Keratinocyte (primary cell): ENCODE data around the gene MSI2. TPM values are rescaled to one million over a fixed set of nuclear protein-coding genes. Genes with fewer than 3 reads are reported as not detected.

Experiments used
- DNase-seq: peaks from one replicate; pipeline ENCODE4 v3.0.0-alpha.2; 2011; ENCODE audit warnings: low read depth, missing footprints, low spot score
- FAIRE-seq: peaks from 2 replicates; lab custom pipeline; 2011; peaks lifted over from hg19 to GRCh38; lab: Jason Lieb, UNC
- H2AFZ ChIP-seq: 2 replicates; pipeline ENCODE4 v1.6.0; 2012; ENCODE audit warnings: low read length, control low read depth, inconsistent platforms; ENCODE audit not compliant: control insufficient read depth
- H3K27ac ChIP-seq: 2 replicates; pipeline ENCODE4 v1.5.1; 2011; ENCODE audit warnings: low read length; ENCODE audit not compliant: control insufficient read depth, insufficient read depth
- H3K27me3 ChIP-seq: 3 replicates; pipeline ENCODE4 v1.6.0; 2011; ENCODE audit warnings: low read length; ENCODE audit not compliant: control insufficient read depth, insufficient read depth; ENCODE audit errors: extremely low read depth
- H3K36me3 ChIP-seq, 2 experiments: 2 replicates in 1 of 2; 3 replicates in 1 of 2; pipeline ENCODE4 v1.5.1; 2011; ENCODE audit warnings: low read length in 2 of 2, mild to moderate bottlenecking in 1 of 2; ENCODE audit not compliant: control insufficient read depth in 2 of 2, insufficient read depth in 2 of 2; ENCODE audit errors: extremely low read depth in 1 of 2
- H3K4me1 ChIP-seq: 3 replicates; pipeline ENCODE4 v1.5.1; 2011; ENCODE audit warnings: low read length; ENCODE audit not compliant: control insufficient read depth, insufficient read depth; ENCODE audit errors: extremely low read depth
- H3K4me2 ChIP-seq: 3 replicates; pipeline ENCODE4 v1.6.0; 2011; ENCODE audit warnings: low read depth, low read length; ENCODE audit not compliant: control insufficient read depth, insufficient read depth; ENCODE audit errors: extremely low read depth
- H3K4me3 ChIP-seq, 3 experiments: fragments of 200-600 bp in 1 of 3; sonication (generic) in 1 of 3; 2 replicates in 2 of 3; 3 replicates in 1 of 3; pipeline ENCODE4 v1.5.1; 2011 to 2016; ENCODE audit warnings: low read length in 3 of 3, mild to moderate bottlenecking in 3 of 3, control low read depth in 2 of 3, inconsistent platforms in 1 of 3, low read depth in 1 of 3, mixed read lengths in 1 of 3, mixed run types in 1 of 3, moderate library complexity in 1 of 3; ENCODE audit not compliant: control insufficient read depth in 2 of 3, insufficient read depth in 2 of 3; ENCODE audit errors: extremely low read depth in 1 of 3
- H3K79me2 ChIP-seq: 2 replicates; pipeline ENCODE4 v1.6.0; 2012; ENCODE audit warnings: low read length; ENCODE audit not compliant: control insufficient read depth, insufficient read depth
- H3K9ac ChIP-seq: 3 replicates; pipeline ENCODE4 v1.6.0; 2011; ENCODE audit warnings: low read length; ENCODE audit not compliant: control insufficient read depth, insufficient read depth; ENCODE audit errors: extremely low read depth
- H3K9me1 ChIP-seq: 3 replicates; pipeline ENCODE4 v1.6.0; 2011; ENCODE audit warnings: low read length; ENCODE audit not compliant: control insufficient read depth, insufficient read depth; ENCODE audit errors: extremely low read depth
- H3K9me3 ChIP-seq: 2 replicates; pipeline ENCODE4 v1.5.1; 2012; ENCODE audit warnings: low read depth, low read length; ENCODE audit not compliant: control insufficient read depth
- H4K20me1 ChIP-seq: 3 replicates; pipeline ENCODE4 v1.6.0; 2011; ENCODE audit warnings: low read length; ENCODE audit not compliant: control insufficient read depth, insufficient read depth; ENCODE audit errors: extremely low read depth
- EZH2 ChIP-seq: IDR thresholded peaks from one replicate; pipeline ENCODE4 v1.6.1; 2012; ENCODE audit warnings: inconsistent platforms, mild to moderate bottlenecking, low read length, moderate library complexity
- dilution Hi-C: fragments of 300-500 bp; cut with MboI; formaldehyde crosslinking; loops from one replicate; pipeline ENCODE4 v1.7.0; 2020; ENCODE audit warnings: low sequenced_read_pairs; ENCODE audit not compliant: extremely low pct_ligation_motif_present
- polyA plus RNA-seq, 5 experiments: library from polyadenylated mRNA; depleted of rRNA in 3 of 5; stranded (reverse) in 3 of 5; stranded (forward) in 1 of 5; unstranded in 1 of 5; fragments of >200 nt; gene quantifications; 1 replicate in 1 of 5; 2 replicates in 3 of 5; 3 replicates in 1 of 5; pipeline versions ENCODE4 v1.2.1 to v1.2.3, GENCODE V29; 2011 to 2012; ENCODE audit warnings: missing spikeins in 2 of 5, low read depth in 1 of 5, low replicate concordance in 1 of 5
- TF ChIP-seq, protein P1 (sequence below), 3 experiments: IDR thresholded peaks in 1 of 3; conservative IDR thresholded peaks in 1 of 3; optimal IDR thresholded peaks in 1 of 3; 2 replicates in 2 of 3; 3 replicates in 1 of 3; pipeline versions ENCODE3 to v1.5.1; 2011; ENCODE audit warnings: low read length in 3 of 3, mild to moderate bottlenecking in 3 of 3, moderate library complexity in 2 of 3, control low read depth in 1 of 3, inconsistent platforms in 1 of 3; ENCODE audit not compliant: insufficient read depth in 2 of 3; ENCODE audit errors: extremely low read depth in 1 of 3

Gene MSI2
- polyA plus RNA-seq, 1 donor (not counting 4 experiments of a cell fraction or from before 2014, with no cell fraction given) = 22.3 TPM

DNA sequence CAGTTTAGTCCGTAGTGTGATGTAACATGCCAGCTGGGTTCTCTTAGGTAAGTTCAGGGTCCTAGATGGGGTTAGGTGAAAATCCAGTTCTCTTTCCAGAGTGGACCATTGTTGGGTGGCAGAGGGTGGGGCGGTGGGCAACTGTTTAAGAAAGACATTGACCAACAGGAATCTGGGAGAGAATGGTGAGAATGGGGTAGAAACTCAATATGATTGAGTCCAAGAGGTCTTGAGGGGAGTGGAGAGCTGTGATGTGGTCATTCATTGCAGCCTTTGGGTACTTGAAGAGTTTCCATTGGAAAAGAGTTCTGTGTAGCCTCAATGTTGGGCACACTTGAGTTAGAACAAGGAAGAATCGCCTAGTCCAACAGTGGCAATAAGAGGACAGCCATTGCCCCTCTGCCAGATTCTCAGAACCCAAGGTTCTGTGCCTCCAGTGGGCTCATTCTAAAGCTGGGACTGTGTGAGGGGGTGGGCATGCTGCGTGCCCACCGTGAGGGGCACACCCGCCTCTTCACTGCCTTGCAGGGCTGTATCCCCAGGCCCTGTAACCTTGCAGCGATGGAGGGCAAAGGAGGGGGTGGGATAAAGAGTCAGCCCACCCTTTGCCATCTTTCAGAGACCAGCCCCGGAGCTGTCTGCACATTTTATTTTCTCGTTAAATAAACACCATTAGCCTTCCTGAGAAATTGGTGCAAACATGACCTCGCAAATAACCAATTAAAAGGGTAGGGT is 280.6 kb downstream of the MSI2 start:
- TF ChIP-seq, protein P1, sequence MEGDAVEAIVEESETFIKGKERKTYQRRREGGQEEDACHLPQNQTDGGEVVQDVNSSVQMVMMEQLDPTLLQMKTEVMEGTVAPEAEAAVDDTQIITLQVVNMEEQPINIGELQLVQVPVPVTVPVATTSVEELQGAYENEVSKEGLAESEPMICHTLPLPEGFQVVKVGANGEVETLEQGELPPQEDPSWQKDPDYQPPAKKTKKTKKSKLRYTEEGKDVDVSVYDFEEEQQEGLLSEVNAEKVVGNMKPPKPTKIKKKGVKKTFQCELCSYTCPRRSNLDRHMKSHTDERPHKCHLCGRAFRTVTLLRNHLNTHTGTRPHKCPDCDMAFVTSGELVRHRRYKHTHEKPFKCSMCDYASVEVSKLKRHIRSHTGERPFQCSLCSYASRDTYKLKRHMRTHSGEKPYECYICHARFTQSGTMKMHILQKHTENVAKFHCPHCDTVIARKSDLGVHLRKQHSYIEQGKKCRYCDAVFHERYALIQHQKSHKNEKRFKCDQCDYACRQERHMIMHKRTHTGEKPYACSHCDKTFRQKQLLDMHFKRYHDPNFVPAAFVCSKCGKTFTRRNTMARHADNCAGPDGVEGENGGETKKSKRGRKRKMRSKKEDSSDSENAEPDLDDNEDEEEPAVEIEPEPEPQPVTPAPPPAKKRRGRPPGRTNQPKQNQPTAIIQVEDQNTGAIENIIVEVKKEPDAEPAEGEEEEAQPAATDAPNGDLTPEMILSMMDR (optimal IDR thresholded peaks at IDR 0.05 in 1 of 3, IDR thresholded peaks at IDR 0.05 in 1 of 3, conservative IDR thresholded peaks at IDR 0.05 in 1 of 3; ENCODE audit: extremely low read depth in 1 of 3, insufficient read depth in 2 of 3, low read length in 3 of 3) = no peak
- no peak for TF ChIP-seq EZH2
- Histone ChIP-seq H4K20me1 (no peaks in the 10 kb centered on the region), H3K9ac (no peak overlapping the region), H3K27ac (no peak overlapping the region), H3K4me1 (peaks cover 8% of the 10 kb centered on the region), H3K27me3 (no peaks in the 10 kb centered on the region), H3K9me1 (no peaks in the 10 kb centered on the region), H2AFZ (no peak overlapping the region), H3K36me3 (no peaks in the 10 kb centered on the region), H3K79me2 (no peaks in the 10 kb centered on the region), H3K4me2 (no peak overlapping the region), H3K4me3 (no peak overlapping the region), H3K9me3 (no peaks in the 10 kb centered on the region)
- DNase-seq = no peak
- dilution Hi-C loops = no loop called here
- no peak for FAIRE-seq

DNA sequence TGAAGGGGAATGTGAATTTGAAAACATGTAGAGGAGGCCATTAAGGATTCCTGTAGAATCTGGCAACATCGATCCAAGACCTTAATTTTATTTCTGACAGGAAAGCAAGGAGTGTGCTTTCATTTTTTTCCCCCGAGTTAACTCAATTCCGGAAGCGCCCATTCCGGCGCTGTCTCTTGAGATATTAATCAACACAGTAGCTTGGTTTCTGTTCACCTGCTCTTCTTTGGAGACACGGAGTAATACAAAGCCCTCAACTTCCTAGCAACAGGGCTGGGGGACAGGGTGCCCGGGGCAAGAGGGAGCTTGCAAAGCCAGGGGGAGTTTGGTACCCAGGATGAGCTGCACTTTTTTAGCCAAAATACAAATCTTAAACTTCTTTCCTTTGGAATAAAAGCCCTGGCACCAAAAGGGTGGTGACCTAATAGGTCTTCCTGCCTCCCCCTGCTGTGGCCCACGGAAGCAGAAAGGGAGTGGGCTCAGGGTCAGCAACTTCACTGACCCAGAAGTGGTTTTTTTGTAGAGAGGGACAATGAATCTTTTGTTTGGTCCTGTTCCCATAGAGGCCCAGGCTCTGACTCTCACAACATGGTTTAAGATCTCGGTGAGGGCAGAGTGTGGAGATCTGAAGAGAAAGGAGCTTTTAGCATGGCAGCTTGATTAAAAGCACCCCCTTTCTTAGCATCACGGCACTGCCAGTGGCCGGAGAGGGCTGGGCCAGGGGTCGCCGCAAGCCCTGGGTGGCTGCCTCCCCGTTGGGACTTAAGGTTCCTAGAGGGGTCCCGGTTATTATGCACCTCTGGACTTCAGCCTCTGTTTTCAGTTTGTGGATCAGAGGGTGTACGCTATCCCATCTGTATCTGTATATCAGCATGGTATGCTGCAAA is 281.4 kb downstream of the MSI2 start:
- no peak for FAIRE-seq

More for the DNA sequence above, 281.4 kb downstream of the MSI2 start:
- Histone ChIP-seq H3K36me3 (no peaks in the 10 kb centered on the region), H3K4me3 (no peak overlapping the region), H3K9me1 (no peaks in the 10 kb centered on the region), H3K9ac (no peak overlapping the region), H3K4me1 (peaks cover 9% of the 10 kb centered on the region), H3K27me3 (no peaks in the 10 kb centered on the region), H3K9me3 (no peaks in the 10 kb centered on the region), H2AFZ (no peak overlapping the region), H3K4me2 (no peak overlapping the region), H3K27ac (no peak overlapping the region), H4K20me1 (no peaks in the 10 kb centered on the region), H3K79me2 (no peaks in the 10 kb centered on the region)
- no peak for DNase-seq
- dilution Hi-C loops = no loop called here
- no peak for TF ChIP-seq EZH2
- TF ChIP-seq, protein P1 (optimal IDR thresholded peaks at IDR 0.05 in 1 of 3, IDR thresholded peaks at IDR 0.05 in 1 of 3, conservative IDR thresholded peaks at IDR 0.05 in 1 of 3; ENCODE audit: extremely low read depth in 1 of 3, insufficient read depth in 2 of 3, low read length in 3 of 3) = no peak
